ENCODE measurements around the gene PURA. TPM values are rescaled to one million over a fixed set of nuclear protein-coding genes. Genes with fewer than 3 reads are reported as not detected.

PURA gene
- total RNA-seq, 1 experiment from 2014 or later = 9.5 TPM

DNA sequence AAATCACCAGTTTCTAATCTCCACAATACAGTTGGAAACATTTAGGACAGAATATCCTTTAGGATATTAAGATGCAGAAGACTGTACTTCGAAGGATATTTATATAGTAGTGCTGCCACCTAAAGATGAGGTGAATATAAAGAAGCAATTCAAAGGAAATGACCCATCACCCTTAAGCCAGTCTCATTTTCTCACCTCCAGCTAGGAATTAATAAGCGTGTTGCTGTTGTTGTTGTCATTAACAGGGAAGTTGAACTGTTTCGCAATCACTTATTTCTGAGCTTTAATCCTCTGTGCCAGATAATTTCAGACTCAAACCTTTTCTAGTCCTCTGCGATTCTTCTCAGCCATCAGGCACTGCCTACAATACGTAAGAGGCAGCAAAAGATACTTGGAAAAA, 7.8 kb upstream of the PURA start:
- TF ChIP-seq, protein P1, sequence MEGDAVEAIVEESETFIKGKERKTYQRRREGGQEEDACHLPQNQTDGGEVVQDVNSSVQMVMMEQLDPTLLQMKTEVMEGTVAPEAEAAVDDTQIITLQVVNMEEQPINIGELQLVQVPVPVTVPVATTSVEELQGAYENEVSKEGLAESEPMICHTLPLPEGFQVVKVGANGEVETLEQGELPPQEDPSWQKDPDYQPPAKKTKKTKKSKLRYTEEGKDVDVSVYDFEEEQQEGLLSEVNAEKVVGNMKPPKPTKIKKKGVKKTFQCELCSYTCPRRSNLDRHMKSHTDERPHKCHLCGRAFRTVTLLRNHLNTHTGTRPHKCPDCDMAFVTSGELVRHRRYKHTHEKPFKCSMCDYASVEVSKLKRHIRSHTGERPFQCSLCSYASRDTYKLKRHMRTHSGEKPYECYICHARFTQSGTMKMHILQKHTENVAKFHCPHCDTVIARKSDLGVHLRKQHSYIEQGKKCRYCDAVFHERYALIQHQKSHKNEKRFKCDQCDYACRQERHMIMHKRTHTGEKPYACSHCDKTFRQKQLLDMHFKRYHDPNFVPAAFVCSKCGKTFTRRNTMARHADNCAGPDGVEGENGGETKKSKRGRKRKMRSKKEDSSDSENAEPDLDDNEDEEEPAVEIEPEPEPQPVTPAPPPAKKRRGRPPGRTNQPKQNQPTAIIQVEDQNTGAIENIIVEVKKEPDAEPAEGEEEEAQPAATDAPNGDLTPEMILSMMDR (conservative IDR thresholded peaks at IDR 0.05; ENCODE audit: low read depth, low read length) = no peak
- no peak for TF ChIP-seq EZH2 (IDR thresholded peaks at IDR 0.05; ENCODE audit: borderline replicate concordance, low read depth, low read length, poor library complexity, severe bottlenecking)
- H3K27me3 ChIP-seq (replicated peaks; ENCODE audit: insufficient read depth, low read depth, low read length, poor library complexity) = no peaks in the 10 kb centered on the region
- no peaks in the 10 kb centered on the region for H3K36me3 ChIP-seq (ENCODE audit: insufficient read depth, low read length, poor library complexity, severe bottlenecking)
- H3K4me1 ChIP-seq (ENCODE audit: insufficient read depth, low read length, poor library complexity, severe bottlenecking) = peaks cover 29% of the 10 kb centered on the region
- no peak overlapping the region for H3K27ac ChIP-seq (ENCODE audit: low read depth, low read length, poor library complexity, severe bottlenecking)
- peak; percentile 22 for DNase-seq (ENCODE audit: low spot score)
- BruUV-seq (replicated peaks) = no TSS peak
- intact Hi-C loops (cut with micrococcal nuclease; ENCODE audit: unreplicated experiment) = no loop called here
- H3K4me3 ChIP-seq (ENCODE audit: low read depth, low read length, poor library complexity, severe bottlenecking) = no peak overlapping the region
- H3K9me3 ChIP-seq (ENCODE audit: low read depth, low read length, poor library complexity, severe bottlenecking) = no peaks in the 10 kb centered on the region
- POLR2A ChIA-PET (ENCODE audit: low non-redundant PET) = interaction anchor here (0.6 kb wide), 1 partner anchor 60 kb away, joined by 3 read pairs; no protein-coding TSS in a partner anchor
- CTCF ChIA-PET = no interaction called here

DNA sequence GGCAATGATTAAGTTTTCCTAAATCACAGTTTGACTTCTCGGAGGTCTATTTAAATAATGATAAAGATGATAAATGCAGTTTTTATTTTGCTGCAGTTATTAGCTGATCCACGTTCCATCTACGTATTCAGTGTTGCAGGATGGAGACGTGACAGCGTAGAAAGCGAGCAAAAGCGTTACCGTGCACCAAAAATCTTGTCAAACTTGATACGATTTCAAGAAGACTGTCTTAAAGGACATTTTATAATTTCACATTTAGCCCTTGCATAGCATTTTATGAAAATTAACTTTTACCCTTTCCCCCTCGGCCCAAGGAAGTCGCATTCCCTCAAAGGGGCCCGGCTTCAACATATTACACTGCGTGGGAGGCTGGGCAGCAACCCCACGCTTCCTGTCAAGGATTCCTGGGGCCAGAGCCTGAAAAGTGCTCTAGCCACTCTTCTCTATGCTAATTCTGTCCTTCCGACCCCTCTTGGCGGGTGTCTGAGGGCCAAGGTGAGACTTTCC, 7.1 kb upstream of the PURA start:
- ChIA-PET POLR2A (ENCODE audit: low non-redundant PET) (no interaction called here), CTCF (interaction anchor here (0.5 kb wide), 1 partner anchor 266 kb away, joined by 3 read pairs; no protein-coding TSS in a partner anchor)
- Histone ChIP-seq H3K27ac (ENCODE audit: low read depth, low read length, poor library complexity, severe bottlenecking) (peak overlapping the region; percentile 80), H3K27me3 (replicated peaks; ENCODE audit: insufficient read depth, low read depth, low read length, poor library complexity) (no peaks in the 10 kb centered on the region), H3K4me3 (ENCODE audit: low read depth, low read length, poor library complexity, severe bottlenecking) (peak overlapping the region; percentile 84), H3K4me1 (ENCODE audit: insufficient read depth, low read length, poor library complexity, severe bottlenecking) (peaks cover 29% of the 10 kb centered on the region), H3K36me3 (ENCODE audit: insufficient read depth, low read length, poor library complexity, severe bottlenecking) (no peaks in the 10 kb centered on the region), H3K9me3 (ENCODE audit: low read depth, low read length, poor library complexity, severe bottlenecking) (no peaks in the 10 kb centered on the region)
- intact Hi-C loops (cut with micrococcal nuclease; ENCODE audit: unreplicated experiment) = no loop called here
- DNase-seq (ENCODE audit: low spot score) = no peak
- BruUV-seq (replicated peaks) = TSS peak; percentile 61
- TF ChIP-seq, protein P1 (conservative IDR thresholded peaks at IDR 0.05; ENCODE audit: low read depth, low read length) = no peak
- no peak for TF ChIP-seq EZH2 (IDR thresholded peaks at IDR 0.05; ENCODE audit: borderline replicate concordance, low read depth, low read length, poor library complexity, severe bottlenecking)

DNA sequence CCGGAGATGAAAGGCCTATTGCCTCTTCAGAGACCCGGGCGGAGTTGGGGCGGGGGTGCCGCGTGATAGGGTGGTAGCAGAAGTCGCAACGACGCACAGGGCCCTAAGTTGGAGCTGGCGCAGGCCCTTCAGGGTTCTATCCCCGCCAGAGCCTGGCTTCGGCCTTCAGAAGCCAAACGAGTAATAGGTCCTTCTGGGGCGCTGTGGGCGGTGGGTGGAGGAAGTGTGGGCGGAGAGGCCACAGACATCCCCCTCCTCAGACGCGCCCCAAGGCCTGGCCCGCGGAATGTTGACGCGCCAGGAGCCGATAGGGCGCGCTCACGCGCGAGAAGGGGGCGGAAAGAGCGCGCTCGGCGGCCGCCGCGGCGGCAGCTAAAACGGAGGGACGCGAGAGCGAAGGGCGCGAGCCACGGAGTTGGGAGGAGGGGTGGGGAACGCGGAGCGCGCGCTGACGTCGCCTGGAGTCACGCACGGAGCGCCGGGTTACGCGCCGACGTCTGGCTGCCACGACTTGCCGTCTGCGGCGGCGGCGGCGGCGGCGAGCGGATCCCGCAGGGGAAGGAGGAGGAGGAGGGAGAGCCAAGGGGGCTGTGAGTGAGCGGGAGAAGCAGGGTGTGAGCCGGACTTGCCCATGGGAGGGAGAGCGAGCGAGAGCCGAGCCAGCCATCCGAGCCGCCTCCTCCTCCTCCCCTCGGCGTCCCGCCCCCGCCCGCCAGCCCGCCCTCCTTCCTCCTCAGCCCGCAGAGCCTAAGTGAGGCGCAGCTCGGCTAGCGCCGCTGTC, 6.4 kb upstream of the PURA start:
- no peaks in the 10 kb centered on the region for H3K27me3 ChIP-seq (replicated peaks; ENCODE audit: insufficient read depth, low read depth, low read length, poor library complexity)
- peaks cover 32% of the 10 kb centered on the region for H3K4me1 ChIP-seq (ENCODE audit: insufficient read depth, low read length, poor library complexity, severe bottlenecking)
- CTCF ChIA-PET = interaction anchor here (0.5 to 0.6 kb wide), 2 partner anchors 49 to 265 kb away, joined by 3 to 6 read pairs; no protein-coding TSS in a partner anchor
- intact Hi-C loops (cut with micrococcal nuclease; ENCODE audit: unreplicated experiment) = no loop called here
- TF ChIP-seq, protein P1 (conservative IDR thresholded peaks at IDR 0.05; ENCODE audit: low read depth, low read length) = peak; percentile 39; the same call in 1 of the 2 replicates
- no peak for TF ChIP-seq EZH2 (IDR thresholded peaks at IDR 0.05; ENCODE audit: borderline replicate concordance, low read depth, low read length, poor library complexity, severe bottlenecking)
- peak overlapping the region; percentile 84 for H3K4me3 ChIP-seq (ENCODE audit: low read depth, low read length, poor library complexity, severe bottlenecking)
- H3K9me3 ChIP-seq (ENCODE audit: low read depth, low read length, poor library complexity, severe bottlenecking) = no peaks in the 10 kb centered on the region
- peak overlapping the region; percentile 80 for H3K27ac ChIP-seq (ENCODE audit: low read depth, low read length, poor library complexity, severe bottlenecking)
- H3K36me3 ChIP-seq (ENCODE audit: insufficient read depth, low read length, poor library complexity, severe bottlenecking) = no peaks in the 10 kb centered on the region
- POLR2A ChIA-PET (ENCODE audit: low non-redundant PET) = no interaction called here
- peak; percentile 97 for DNase-seq (ENCODE audit: low spot score)
- BruUV-seq (replicated peaks) = no TSS peak

Data from A673 (cell line).